ENCODE results near the gene UBE2B.
"Not testable (repeated sequence)": the region's sequence is repeated elsewhere in the genome, so short reads cannot be mapped to it uniquely, and the experiment has no call there.

The UBE2B gene

DNA sequence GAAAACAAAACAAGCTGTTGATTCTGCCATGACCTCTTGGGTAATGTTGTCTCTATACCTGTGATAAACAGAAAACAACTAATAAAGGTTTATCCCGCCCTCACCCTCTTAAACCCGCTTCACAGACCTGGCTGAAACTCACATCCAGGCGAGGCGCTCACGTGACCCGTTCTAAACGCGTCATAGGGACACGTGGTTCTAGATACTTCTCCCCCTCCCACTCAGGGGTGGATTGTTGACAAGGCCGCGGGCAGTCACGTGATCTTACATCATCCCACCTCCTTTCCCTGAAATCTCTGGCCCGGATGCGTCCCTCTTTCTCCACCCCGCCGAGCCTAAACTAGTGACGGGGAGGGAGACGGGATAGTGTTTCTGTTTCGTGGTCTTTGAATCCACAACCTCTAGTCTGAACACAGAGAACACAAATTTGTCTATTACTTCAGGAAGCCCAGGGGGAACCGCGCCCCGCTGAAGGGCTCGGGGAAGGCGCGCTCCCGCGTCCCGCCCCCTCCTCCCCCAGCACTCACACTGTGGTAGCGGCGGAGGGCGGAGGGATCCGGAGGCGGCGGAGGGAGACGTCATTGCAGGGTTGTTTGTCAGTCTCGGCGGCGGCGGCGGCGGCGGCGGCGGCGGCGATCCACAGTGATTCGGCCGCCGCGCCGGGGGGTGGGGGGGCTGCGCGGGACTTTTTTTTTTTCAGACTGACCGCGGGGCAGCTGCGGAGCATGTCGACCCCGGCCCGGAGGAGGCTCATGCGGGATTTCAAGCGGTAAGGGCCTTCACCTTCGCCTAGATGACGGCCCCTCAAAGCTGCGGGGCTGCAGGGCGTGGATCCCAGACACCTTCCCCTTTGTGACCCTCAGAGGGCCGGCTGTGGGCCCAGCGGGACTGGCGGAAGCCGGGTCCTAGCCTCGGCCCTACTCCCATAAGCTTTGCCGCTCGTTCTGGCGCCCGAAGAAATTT lies at the start of gene UBE2B:
TSS of gene UBE2B (plus strand) at position 699 of the 963 bp plus-strand sequence. CDS start at position 726, 27 bp downstream.
- peak; percentile 97 for DNase-seq

DNA sequence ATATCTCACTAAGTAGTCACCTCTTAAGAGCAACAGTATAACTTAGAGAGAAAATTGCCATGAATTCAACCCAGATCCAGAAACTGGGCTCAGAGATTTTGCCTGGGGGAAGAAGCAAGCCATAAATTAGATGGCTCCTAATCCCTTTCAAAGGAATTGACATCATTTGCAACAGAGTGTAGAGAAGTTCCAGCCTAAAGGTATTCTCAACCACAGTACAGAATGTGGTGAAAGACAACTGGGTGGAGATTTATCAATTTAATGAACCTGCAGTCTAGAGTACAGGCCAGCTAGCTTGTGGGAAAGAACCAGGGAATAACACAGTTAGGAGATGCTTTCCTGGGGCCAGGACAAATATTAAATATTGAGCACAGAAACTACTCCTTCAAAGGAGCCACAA lies 44.0 kb upstream of the UBE2B start:
- DNase-seq = no peak

DNA sequence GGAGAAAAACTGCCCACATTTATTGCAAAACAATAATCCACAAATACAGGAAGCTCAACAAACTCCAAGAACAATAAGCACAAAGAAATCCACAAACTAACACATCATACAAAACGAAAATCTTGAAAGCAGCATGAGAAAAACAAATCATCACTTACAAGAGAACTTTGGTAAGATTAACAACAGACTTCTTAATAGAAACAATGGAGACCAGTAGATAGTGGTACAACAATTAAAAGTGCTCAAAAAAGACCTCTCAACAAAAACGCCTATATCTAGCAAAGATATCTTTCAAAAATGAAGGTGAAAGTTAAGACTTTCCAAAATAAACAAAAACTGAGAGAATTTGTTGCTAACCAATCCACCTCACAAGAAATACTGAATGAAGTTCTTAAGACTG lies 42.8 kb upstream of the UBE2B start:
- no peak for DNase-seq

DNA sequence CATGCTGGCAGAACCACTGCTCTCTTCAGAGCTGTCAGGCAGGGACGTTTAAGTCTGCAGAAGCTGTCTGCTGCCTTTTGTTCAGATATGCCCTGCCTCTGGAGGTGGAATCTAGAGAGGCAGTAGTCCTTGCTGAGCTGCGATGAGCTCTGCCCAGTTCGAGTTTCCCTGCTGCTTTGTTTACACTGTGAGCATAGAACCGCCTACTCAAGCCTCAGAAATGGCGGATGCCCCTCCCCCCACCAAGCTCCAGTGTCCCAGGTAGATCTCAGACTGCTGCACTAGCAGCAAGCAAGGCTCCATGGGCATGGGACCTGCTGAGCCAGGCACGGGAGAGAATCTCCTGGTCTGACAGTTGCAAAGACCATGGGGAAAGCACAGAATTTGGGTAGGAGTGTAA lies 34.5 kb upstream of the UBE2B start:
- DNase-seq = not testable (repeated sequence)

DNA sequence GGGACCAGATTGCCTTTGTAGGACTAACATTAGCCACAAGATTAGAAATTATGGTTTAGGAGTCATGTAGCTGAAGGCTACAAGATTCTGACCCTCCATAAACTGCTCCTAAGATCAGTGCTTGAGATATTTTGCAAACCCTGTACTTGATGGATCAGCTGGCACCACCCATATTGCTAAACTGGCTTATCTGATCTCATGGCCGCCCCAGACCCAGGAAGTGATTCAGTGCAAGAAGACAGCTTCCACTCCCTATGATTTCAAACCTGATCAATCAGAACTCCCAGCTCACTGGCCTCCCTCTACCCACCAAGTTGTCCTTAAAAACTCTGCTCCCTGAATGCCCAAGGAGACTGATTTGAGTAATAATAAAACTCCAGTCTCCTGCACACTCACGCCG lies 27.9 kb upstream of the UBE2B start:
- DNase-seq = not testable (repeated sequence)

DNA sequence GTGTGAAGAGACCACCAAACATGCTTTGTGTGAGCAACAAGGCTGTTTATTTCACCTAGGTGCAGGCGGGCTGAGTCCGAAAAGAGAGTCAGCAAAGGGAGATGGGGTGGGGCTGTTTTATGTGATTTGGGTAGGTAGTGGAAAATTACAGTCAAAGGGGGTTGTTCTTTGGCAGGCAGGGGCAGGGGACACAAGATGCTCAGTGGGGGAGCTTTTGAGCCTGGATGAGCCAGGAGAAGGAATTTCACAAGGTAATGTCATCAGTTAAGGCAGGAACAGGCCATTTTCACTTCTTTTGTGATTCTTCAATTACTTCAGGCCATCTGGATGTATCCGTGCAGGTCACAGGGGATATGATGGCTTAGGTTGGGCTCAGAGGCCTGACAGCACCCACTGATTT lies 25.9 kb upstream of the UBE2B start:
- DNase-seq = not testable (repeated sequence)

DNA sequence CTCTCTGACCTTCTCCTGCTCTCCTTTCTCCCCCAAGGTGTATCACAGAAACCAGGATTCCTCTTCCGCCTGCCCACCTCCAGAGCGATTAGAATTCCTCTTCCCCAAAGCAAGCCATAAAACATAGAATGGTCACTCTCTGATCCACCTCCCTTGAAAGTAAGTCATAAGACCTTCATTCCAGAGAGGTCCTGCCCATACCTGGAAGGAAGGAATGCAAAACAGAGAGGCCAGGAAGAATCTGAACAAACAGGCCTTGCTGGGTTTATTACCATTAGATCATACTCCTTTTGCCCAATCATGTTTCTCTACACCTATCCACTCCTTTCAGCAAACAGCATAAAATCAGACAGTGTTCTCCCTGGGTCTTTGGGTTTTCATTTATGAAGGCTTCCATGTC lies 25.4 kb upstream of the UBE2B start:
- no peak for DNase-seq

GRCh38 chr5:134349463-134349862 lies 21.9 kb upstream of the UBE2B start:
- DNase-seq = no peak

GRCh38 chr5:134355681-134356080 lies 15.7 kb upstream of the UBE2B start:
- DNase-seq = no peak

DNA sequence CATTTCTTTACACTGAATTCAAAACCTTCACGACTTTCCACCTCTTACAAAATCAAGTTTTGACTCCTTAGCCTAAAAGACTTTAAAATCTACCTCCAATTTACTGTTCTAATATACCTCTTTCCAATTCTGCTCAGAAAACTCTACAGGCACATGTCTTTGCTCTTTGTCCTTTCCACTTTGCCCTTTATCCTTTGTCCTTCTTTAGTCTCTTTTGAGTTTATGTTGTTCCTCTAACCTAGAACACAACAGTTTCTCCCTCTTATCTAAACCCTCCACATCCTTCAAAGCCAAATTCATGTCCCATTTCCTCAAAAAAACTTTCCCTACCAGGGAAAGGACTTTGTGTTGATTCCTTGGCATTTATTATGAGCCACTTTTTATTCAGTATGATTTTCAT lies 5.8 kb upstream of the UBE2B start:
- no peak for DNase-seq

GRCh38 chr5:134370311-134370870 lies 978 bp upstream of the UBE2B start:
- DNase-seq = no peak

GRCh38 chr5:134371834-134372340 lies 518 bp downstream of the UBE2B start:
- peak; percentile 60 for DNase-seq

- not testable (repeated sequence) for DNase-seq
These were observed 2.3 kb downstream of the UBE2B start for GRCh38 chr5:134373633-134374032.

DNA sequence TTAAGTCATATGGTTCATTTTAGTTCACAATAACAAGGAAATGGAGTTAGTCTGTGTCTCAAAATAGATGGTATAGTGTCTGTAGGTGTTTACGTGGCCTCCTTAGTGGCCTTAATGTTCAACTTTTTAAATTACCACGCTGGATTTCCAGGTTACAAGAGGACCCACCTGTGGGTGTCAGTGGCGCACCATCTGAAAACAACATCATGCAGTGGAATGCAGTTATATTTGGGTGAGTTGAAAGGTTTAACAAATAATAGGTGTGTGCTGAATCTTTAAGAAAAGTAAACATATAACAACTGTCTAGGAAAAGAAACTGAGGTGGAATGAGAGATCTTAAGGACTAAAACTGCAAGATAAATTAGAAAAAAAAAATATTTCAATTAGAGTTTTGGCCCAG lies 2.9 kb downstream of the UBE2B start:
- no peak for DNase-seq

- no peak for DNase-seq
These were observed 9.0 kb downstream of the UBE2B start for GRCh38 chr5:134380346-134380745.

GRCh38 chr5:134382204-134382603 lies 10.8 kb downstream of the UBE2B start:
- not testable (repeated sequence) for DNase-seq

DNA sequence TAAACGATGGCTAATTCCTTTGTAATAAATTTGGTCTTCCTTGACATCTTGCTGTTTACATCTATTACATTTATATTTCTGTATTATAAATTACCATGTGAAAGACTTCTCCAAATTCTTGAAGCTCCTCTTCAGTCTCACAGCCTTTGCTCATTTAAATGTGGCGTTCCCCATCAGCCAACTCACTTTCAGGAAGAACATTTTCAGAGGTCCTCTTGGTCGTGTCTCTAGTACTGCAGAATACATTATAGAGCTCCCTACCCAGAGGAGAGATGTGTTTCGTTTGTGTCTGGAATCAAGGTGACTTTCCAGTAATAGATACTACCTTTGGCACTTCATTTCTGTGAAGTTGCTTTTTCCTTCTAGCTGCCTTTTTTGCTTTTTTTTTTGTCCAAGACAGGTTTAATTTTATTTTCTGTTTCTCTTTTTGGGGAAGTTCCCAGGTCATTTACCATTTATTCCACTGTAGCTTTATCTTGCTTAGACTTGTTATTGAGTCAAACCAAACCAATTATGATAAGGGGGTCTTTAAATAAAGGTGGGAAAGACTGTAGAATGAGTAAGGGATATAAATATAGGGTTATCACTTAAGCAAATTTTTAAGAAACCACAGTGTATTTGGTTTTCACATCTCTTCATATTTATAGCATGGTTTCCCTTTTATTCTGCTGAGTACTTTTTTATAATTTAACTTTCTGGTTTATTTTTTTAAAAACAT lies 12.8 kb downstream of the UBE2B start:
- DNase-seq = no peak

DNA sequence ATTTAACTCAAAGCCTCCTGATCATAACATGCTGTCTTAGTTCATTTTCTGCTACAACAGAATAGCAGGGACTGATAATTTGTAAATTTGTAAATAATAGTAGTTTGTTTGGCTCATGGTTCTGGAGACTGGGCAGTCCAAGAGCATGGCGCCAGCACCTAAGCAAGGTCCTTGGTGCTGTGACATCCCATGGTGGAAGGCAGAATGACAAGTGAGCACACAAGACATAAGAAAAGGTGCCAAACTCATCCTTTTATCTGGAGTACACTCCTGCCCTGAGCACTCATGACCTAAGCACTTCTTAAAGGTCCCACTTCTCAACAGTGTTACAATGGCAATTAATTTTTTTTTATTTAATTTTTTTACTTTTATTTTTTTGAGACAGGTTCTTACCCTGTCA lies 16.1 kb downstream of the UBE2B start:
- DNase-seq = no peak

DNA sequence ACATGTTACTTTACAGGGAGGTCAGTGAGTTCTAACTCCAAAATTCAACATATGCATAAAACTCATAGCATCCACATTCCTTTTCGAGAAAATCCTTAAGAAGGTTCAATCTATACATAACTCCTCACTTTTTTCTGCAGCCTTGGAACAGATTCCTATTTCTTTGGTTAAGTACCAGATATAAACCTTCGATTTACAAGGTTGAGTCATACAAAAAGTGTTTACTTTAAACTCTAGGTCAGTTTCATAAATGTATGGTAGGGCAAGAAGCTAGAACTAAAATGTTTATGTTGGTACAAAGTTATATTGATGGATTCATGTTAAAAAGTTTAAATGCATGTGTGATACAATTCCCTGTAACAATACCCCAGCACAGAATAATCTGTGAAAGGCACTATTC lies 20.9 kb downstream of the UBE2B start:
- no peak for DNase-seq

DNA sequence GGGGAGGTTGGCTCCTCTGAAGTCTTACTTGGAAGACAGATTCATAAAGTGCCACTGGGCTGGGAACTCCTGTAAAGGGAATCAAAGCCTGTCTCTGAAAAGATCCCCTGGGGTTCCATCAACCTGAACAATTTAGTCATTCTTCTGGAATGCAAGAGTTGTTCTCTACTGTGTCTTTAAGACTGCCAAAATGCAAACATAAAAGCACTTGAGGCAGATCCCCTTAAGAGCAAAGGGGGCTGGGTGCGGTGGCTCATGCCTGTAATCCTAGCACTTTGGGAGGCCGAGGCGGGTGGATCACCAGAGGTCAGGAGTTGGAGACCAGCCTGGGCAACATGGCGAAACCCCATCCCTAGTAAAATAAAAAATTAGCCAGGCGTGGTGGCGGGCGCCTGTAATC lies 23.6 kb downstream of the UBE2B start:
- DNase-seq = no peak

DNA sequence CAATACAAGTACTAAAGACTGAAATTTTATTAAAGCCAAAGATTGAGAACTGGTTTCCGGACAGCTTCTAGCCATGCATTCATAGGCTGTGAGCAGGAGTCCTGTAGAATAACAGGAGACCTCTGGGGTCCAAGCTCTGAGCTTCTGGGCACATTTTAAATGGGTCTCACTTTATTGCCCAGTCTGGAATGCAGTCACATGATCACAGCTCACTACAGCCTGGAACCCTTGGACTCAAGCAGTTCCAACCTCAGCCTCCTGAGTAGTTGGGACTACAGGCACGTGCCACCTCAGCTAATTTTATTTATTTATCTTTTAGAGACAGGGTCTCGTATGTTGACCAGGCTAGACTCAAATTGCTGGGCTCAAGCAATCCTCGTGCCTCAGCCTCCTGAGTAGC lies 24.9 kb downstream of the UBE2B start:
- DNase-seq = no peak

DNA sequence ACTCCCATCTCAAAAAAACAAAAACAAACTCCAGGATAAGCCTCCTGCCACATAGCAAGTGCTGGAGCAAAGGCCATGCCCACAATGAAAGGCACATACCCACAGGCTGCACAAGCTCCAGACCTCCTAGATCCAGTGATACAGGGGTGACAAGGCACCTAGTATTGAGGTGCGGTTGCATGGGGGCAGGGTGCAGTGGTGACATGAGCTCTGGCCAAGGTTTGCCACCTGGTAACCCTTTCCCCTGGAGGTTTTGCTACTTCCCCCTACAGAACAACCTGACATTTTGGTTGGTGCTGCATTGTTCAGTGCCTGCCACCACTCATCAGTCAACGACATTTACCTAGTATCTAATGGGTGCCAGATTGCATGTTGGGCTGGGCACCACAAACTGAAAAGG lies 25.8 kb downstream of the UBE2B start:
- no peak for DNase-seq

- DNase-seq = no peak
These were observed 27.3 kb downstream of the UBE2B start for GRCh38 chr5:134398609-134399155.
